Stimulated activated memory B cell treated with anti-CD40 and anti-IgM and Interleukin-4, amounts not matched to agents 10 μg/mL and 1 μg/mL and 100 μg/mL, for 72 hours (primary cell): ENCODE measurements around the gene CYP4A22.
"Not testable (repeated sequence)": the region's sequence is repeated elsewhere in the genome, so short reads cannot be mapped to it uniquely, and the experiment has no call there.

ENCODE experiments used
- ATAC-seq: fragments of 150-1000 bp; cut with Tn5 transposase; 2 replicates; pipeline ENCODE4 v1.10.0; 2021
- H3K27ac Mint-ChIP-seq: one replicate; pipeline ENCODE4 v1.8.0; 2022; ENCODE audit warnings: mild to moderate bottlenecking, mixed read lengths
- H3K27me3 Mint-ChIP-seq: one replicate; pipeline ENCODE4 v1.8.0; 2022; ENCODE audit warnings: mixed read lengths
- H3K36me3 Mint-ChIP-seq: one replicate; pipeline ENCODE4 v1.8.0; 2022; ENCODE audit warnings: mixed read lengths
- H3K4me1 Mint-ChIP-seq: one replicate; pipeline ENCODE4 v1.8.0; 2022; ENCODE audit warnings: mixed read lengths
- H3K4me3 Mint-ChIP-seq: one replicate; pipeline ENCODE4 v1.8.0; 2022; ENCODE audit warnings: mild to moderate bottlenecking, moderate library complexity, mixed read lengths
- H3K9me3 Mint-ChIP-seq: one replicate; pipeline ENCODE4 v1.8.0; 2022; ENCODE audit warnings: mixed read lengths

Gene CYP4A22

DNA sequence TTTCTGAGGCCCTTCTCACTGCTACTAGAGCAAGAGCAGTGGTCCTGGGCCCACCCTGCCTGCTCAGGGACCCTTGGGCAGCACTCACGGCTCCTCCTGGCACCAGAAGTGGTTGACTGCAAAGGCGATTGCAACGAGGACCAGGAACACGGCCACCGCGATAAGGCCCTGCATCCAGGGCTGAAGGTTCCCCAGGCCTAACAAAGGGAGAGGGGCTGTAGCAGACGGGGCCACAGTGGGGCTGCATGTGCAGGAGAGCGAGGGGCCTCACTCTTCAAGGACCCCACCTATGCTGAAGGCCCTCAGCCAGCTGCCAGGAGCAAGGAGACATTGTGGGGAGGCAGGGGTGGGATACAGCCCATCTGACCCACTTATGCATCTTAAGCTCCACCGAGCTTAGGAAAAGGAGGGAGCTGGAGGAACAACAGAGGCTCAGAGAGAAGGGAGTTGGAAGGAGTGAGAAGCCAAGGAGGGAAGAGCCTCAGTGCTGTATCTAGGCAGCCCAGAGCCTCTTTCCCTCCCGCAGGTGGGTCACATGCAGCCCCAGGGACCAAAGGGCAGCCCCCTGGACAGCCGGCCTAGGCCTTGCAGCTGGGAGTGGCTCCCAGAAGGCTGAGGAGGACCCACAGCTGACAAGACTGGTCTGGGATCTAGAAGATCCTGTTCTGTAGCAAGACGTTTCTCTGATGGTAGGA, 50.1 kb downstream of the CYP4A22 start:
- Mint-ChIP-seq H3K9me3 (no peaks in the 10 kb centered on the region), H3K27me3 (peaks cover 48% of the 10 kb centered on the region), H3K27ac (no peak overlapping the region), H3K4me1 (no peaks in the 10 kb centered on the region), H3K36me3 (no peaks in the 10 kb centered on the region), H3K4me3 (no peak overlapping the region)
- no peak for ATAC-seq

DNA sequence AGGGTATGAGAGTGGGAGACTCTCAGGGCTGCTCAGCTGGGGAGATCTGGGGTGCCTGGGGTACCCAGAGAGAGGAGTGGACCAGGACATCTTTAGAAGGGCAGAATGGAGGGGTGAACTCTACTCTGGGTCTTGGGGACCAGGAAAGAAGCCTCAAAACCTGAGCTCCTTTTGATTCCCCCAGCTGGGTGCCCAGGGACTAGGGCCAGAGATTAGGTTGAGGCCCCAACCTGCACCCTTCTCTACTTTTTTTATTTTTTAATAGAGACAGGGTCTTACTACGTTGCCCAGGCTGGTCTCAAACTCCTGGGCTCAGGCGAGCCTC, 50.6 kb downstream of the CYP4A22 start:
- Mint-ChIP-seq H3K4me3 (no peak overlapping the region), H3K9me3 (no peaks in the 10 kb centered on the region), H3K36me3 (no peaks in the 10 kb centered on the region), H3K27me3 (peaks cover 48% of the 10 kb centered on the region), H3K4me1 (peaks cover 3% of the 10 kb centered on the region), H3K27ac (no peak overlapping the region)
- ATAC-seq: no peak

DNA sequence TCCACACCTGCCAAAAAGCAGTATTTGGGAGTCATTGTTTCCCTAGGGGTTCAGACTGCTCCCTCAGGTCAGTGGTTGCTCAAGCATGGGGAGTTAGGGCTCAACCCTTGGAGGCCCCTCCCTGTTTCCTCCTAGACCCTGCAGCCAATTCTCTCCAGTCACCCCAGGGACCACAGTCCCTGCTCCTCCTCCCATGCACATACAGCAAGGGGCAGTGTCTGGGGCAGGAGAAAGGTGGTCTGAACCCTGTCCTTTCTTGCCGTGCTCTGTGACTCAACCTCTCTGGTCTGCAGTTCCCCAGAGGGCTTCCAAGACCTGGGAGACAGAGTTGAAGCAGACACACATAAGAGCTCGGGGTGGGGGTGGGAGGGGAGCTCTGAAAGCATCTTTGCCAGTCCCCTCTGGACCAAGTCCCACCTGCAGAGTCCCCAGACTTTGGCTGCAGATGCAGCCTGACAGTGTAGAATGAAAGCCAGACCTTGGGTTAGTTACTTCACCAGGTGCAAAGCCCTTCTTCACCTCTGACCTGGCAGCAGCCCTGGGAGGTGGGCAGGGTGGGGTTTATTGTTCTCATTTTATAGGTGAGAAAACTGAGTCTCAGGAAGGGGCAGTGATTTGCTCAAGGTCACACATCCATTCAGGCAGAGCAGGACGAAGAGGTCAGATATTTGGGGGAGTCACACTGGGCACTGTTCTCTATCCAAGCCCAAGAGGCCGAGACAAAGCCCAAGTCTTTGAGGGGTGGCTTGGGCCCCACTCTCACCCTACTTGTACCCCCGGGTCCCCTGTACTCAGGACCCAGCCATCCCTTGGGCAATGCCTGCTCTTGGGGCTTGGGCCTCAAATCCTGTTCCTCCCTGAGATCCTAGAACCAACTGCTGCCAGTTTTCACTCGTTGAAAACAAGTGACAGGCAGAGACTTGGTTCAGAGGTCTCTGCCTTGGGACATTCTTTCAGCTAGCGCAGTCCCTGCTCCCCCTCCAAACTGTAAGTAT, 51.8 kb downstream of the CYP4A22 start:
- Mint-ChIP-seq H3K27me3 (peaks cover 40% of the 10 kb centered on the region), H3K9me3 (no peaks in the 10 kb centered on the region)
- ATAC-seq: no peak

GRCh38 chr1:47189844-47190508, 52.7 kb downstream of the CYP4A22 start, which contains the start of gene PDZK1IP1:
Gene PDZK1IP1 (minus strand): TSS chr1:47190036. CDS start chr1:47189932, 104 bp downstream.
- ATAC-seq: no peak
- no peaks in the 10 kb centered on the region for H3K9me3 Mint-ChIP-seq
- no peaks in the 10 kb centered on the region for H3K36me3 Mint-ChIP-seq
- peaks cover 5% of the 10 kb centered on the region for H3K4me1 Mint-ChIP-seq
- no peak within 1 kb of the TSS for H3K27ac Mint-ChIP-seq
- no peak within 1 kb of the TSS for H3K4me3 Mint-ChIP-seq
- H3K27me3 Mint-ChIP-seq: peaks cover 31% of the 10 kb centered on the region

More for the DNA sequence above, 51.8 kb downstream of the CYP4A22 start:
- Mint-ChIP-seq H3K36me3 (no peaks in the 10 kb centered on the region), H3K4me3 (no peak overlapping the region), H3K4me1 (peaks cover 5% of the 10 kb centered on the region), H3K27ac (no peak overlapping the region)

- Mint-ChIP-seq H3K4me3 (no peak overlapping the region), H3K36me3 (no peaks in the 10 kb centered on the region), H3K4me1 (peaks cover 5% of the 10 kb centered on the region), H3K27me3 (peaks cover 26% of the 10 kb centered on the region), H3K9me3 (no peaks in the 10 kb centered on the region), H3K27ac (no peak overlapping the region)
- ATAC-seq: no peak
Measured at GRCh38 chr1:47190509-47190855, 53.2 kb downstream of the CYP4A22 start.

- H3K4me3 Mint-ChIP-seq: no peak overlapping the region
- no peak for ATAC-seq
- no peak overlapping the region for H3K27ac Mint-ChIP-seq
Measured at GRCh38 chr1:47190857-47191256, 53.6 kb downstream of the CYP4A22 start.

GRCh38 chr1:47191940-47192457, 54.8 kb downstream of the CYP4A22 start:
- Mint-ChIP-seq H3K36me3 (no peaks in the 10 kb centered on the region), H3K4me1 (peaks cover 5% of the 10 kb centered on the region), H3K27ac (no peak overlapping the region), H3K9me3 (no peaks in the 10 kb centered on the region), H3K27me3 (peaks cover 11% of the 10 kb centered on the region), H3K4me3 (no peak overlapping the region)
- no peak for ATAC-seq

More at GRCh38 chr1:47190857-47191256, 53.6 kb downstream of the CYP4A22 start:
- Mint-ChIP-seq H3K9me3 (no peaks in the 10 kb centered on the region), H3K27me3 (peaks cover 22% of the 10 kb centered on the region), H3K36me3 (no peaks in the 10 kb centered on the region), H3K4me1 (peaks cover 5% of the 10 kb centered on the region)

GRCh38 chr1:47192458-47193384, 55.5 kb downstream of the CYP4A22 start:
- Mint-ChIP-seq H3K9me3 (no peaks in the 10 kb centered on the region), H3K27me3 (peaks cover 11% of the 10 kb centered on the region), H3K4me1 (peaks cover 5% of the 10 kb centered on the region), H3K27ac (no peak overlapping the region), H3K4me3 (no peak overlapping the region), H3K36me3 (no peaks in the 10 kb centered on the region)
- ATAC-seq: peak; percentile 35

DNA sequence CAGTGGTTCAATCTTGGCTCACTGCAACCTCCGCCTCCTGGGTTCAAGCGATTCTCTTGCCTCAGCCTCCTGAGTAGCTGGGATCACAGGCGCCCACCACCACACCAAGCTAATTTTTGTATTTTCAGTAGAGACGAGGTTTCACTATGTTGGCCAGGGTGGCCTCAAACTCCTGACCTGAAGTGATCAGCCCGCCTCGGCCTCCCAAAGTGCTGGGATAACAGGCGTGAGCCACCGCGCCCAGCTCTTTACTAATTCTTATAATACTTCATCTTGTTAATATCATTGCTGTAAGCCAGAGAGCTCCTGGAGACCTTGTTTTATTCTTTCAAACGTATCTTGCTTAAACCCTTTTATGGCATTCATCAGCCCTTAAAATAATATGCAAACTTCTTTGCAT, 56.3 kb downstream of the CYP4A22 start:
- H3K36me3 Mint-ChIP-seq, H3K27ac Mint-ChIP-seq, H3K4me1 Mint-ChIP-seq, H3K4me3 Mint-ChIP-seq, H3K9me3 Mint-ChIP-seq, ATAC-seq: not testable (repeated sequence)
- H3K27me3 Mint-ChIP-seq: peaks cover 19% of the 10 kb centered on the region

DNA sequence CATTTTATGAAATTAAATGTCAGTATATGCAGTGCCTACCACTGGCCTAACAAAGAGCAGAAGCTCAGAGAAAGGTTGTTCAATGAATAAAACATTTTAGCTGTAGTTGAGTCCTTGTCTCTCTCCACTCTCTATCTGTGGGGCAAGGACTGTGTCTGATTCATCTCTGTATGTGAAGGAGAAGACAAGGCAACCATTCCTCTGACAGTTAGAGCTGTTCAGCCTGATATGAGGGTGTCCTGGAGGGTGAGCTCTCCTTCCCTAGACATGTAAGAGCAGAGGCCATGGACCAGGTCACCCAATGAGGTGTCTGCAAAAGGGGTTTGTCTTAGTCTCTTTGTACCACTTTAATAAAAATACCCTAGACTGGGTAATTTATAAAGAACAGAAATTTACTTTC, 57.1 kb downstream of the CYP4A22 start:
- Mint-ChIP-seq H3K4me3 (no peak overlapping the region), H3K9me3 (no peaks in the 10 kb centered on the region)
- ATAC-seq: no peak

DNA sequence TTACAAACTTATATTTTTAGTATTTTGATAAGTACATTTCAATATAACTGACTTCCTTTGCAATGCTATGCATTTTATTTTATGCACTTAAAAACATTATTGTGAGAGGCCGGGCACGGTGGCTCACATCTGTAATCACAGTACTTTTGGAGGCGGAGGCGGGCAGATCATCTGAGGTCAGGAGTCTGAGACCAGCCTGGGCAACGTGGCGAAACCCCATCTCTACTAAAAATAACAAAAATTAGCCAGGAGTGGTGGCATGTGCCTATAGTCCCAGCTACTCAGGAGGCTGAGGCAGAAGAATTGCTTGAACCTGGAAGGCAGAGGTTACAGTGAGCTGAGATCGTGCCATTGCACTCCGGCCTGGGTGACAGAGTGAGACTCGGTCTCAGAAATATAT, 58.7 kb downstream of the CYP4A22 start:
- not testable (repeated sequence) for H3K4me3 Mint-ChIP-seq, H3K9me3 Mint-ChIP-seq, H3K4me1 Mint-ChIP-seq, H3K36me3 Mint-ChIP-seq, H3K27ac Mint-ChIP-seq, ATAC-seq
- H3K27me3 Mint-ChIP-seq: peaks cover 35% of the 10 kb centered on the region

More for the DNA sequence above, 57.1 kb downstream of the CYP4A22 start:
- Mint-ChIP-seq H3K4me1 (peaks cover 5% of the 10 kb centered on the region), H3K36me3 (no peaks in the 10 kb centered on the region), H3K27ac (no peak overlapping the region), H3K27me3 (peaks cover 27% of the 10 kb centered on the region)

DNA sequence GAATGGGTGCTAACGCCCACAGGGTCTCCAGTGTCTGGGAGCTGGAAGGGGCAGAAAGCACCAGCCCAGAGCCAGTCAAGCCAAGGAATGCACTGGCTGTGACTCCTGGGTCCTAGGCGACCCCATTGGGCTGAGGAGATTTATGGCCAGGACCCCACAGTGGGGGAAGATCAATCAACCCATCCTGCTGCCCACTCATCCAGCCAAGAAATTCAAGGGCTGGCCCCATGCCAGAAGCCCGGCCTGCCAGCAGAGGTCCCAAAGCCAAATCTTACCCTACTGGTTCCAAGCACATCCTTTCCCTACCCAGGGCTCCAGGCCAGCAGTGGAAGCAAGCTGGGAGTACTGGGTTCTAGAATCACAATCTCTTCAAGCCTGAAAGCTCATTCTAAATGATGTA, 59.4 kb downstream of the CYP4A22 start:
- no peak overlapping the region for H3K4me3 Mint-ChIP-seq
- peaks cover 5% of the 10 kb centered on the region for H3K4me1 Mint-ChIP-seq
- no peak for ATAC-seq
- no peak overlapping the region for H3K27ac Mint-ChIP-seq
- H3K36me3 Mint-ChIP-seq: no peaks in the 10 kb centered on the region
- peaks cover 33% of the 10 kb centered on the region for H3K27me3 Mint-ChIP-seq
- no peaks in the 10 kb centered on the region for H3K9me3 Mint-ChIP-seq

DNA sequence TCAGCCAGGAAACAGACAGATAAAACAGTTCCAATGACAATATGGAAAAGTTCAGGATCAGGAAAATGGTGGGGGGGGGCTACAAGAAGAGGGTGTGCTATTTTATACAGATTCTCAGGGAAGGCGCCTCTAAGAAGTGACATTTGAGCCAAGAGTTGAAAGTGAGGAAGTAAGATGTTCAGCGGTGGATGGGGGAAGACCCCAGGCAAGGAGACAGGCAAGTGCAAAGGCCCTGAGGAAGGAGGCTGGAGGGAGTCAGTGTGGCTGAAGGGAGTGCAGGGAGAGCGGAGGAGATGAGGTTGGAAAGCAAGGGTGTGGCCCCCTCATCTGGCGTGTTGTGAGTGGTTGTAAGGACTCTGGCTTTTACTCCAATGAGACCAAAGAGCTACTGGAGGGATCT, 61.0 kb downstream of the CYP4A22 start:
- Mint-ChIP-seq H3K36me3 (no peaks in the 10 kb centered on the region), H3K4me1 (peaks cover 2% of the 10 kb centered on the region), H3K27me3 (peaks cover 27% of the 10 kb centered on the region), H3K4me3 (no peak overlapping the region), H3K27ac (no peak overlapping the region), H3K9me3 (no peaks in the 10 kb centered on the region)
- no peak for ATAC-seq
